Endothelial cell of hepatic sinusoid (primary cell): Measurements from ENCODE around the gene HDAC8.
"Not testable (repeated sequence)": the region's sequence is repeated elsewhere in the genome, so short reads cannot be mapped to it uniquely, and the experiment has no call there.

Experiments
- in situ Hi-C: cut with HindIII; loops from 2 replicates; pipeline ENCODE4 v1.10.0; 2017; ENCODE audit warnings: low sequenced_read_pairs

The HDAC8 gene

GRCh38 chrX:72572248-72573157 is at the start of gene HDAC8:
Gene HDAC8, minus strand, starts transcription at chrX:72572843. Its CDS starts 82 bp downstream, at chrX:72572761.
- in situ Hi-C loops: no loop called here

GRCh38 chrX:72621625-72622485 is 49.2 kb upstream of the HDAC8 start:
- in situ Hi-C loops: no loop called here

- in situ Hi-C loops: no loop called here
Observed at GRCh38 chrX:72621163-72621562, 48.5 kb upstream of the HDAC8 start.

GRCh38 chrX:72620550-72621145 is 48.0 kb upstream of the HDAC8 start:
- in situ Hi-C loops: no loop called here

- in situ Hi-C loops: no loop called here
Observed at GRCh38 chrX:72609313-72609712, 36.7 kb upstream of the HDAC8 start.

- in situ Hi-C loops: no loop called here
Observed at GRCh38 chrX:72604705-72605104, 32.1 kb upstream of the HDAC8 start.

- in situ Hi-C loops: no loop called here
Observed at GRCh38 chrX:72604112-72604511, 31.5 kb upstream of the HDAC8 start.

GRCh38 chrX:72591038-72591437 is 18.4 kb upstream of the HDAC8 start:
- in situ Hi-C loops: not testable (repeated sequence)

GRCh38 chrX:72584163-72584562 is 11.5 kb upstream of the HDAC8 start:
- in situ Hi-C loops: no loop called here

GRCh38 chrX:72576141-72576894 is 3.7 kb upstream of the HDAC8 start:
- in situ Hi-C loops: no loop called here

GRCh38 chrX:72573158-72573511 is 492 bp upstream of the HDAC8 start:
- in situ Hi-C loops: no loop called here

- in situ Hi-C loops: no loop called here
Observed at GRCh38 chrX:72569786-72570185, 2.9 kb downstream of the HDAC8 start.

- in situ Hi-C loops: no loop called here
Observed at GRCh38 chrX:72568406-72569092, 4.1 kb downstream of the HDAC8 start.

GRCh38 chrX:72566448-72566847 is 6.2 kb downstream of the HDAC8 start:
- in situ Hi-C loops: no loop called here

- in situ Hi-C loops: not testable (repeated sequence)
Observed at GRCh38 chrX:72559655-72560054, 13.0 kb downstream of the HDAC8 start.

- in situ Hi-C loops: no loop called here
Observed at GRCh38 chrX:72554448-72555140, 18.0 kb downstream of the HDAC8 start.

- in situ Hi-C loops: not testable (repeated sequence)
Observed at GRCh38 chrX:72552443-72552842, 20.2 kb downstream of the HDAC8 start.

- in situ Hi-C loops: no loop called here
Observed at GRCh38 chrX:72545990-72546389, 26.7 kb downstream of the HDAC8 start.

GRCh38 chrX:72540318-72540717 is 32.3 kb downstream of the HDAC8 start:
- in situ Hi-C loops: no loop called here

GRCh38 chrX:72539822-72540221 is 32.8 kb downstream of the HDAC8 start:
- in situ Hi-C loops: no loop called here
